GM18909 (cell line): ENCODE data around the gene ATP5F1C.

Experiments used
- ATAC-seq: cut with Tn5 transposase; IDR thresholded peaks from one replicate; pipeline ENCODE4 v1.9.1; 2021; ENCODE audit warnings: mild to moderate bottlenecking; ENCODE audit not compliant: unreplicated experiment, poor library complexity

The ATP5F1C gene

DNA sequence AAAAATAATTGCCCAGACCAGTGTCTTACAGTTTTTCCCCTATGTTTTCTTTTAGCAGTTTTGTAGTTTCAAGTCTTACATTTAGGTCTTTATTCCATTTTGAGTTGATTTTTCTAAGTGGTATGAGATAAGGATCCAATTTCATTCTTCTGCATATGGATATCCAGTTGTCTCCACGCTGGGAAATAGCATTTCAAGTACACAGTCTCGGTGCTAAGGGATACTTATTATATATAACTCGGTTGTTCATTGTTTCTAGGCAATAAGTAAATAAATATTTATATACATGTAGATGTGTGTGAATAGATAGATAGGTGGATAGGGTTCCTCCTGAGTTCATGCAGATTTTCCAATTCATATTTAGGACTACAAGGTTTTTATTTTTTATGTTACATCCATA is 46.3 kb downstream of the ATP5F1C start:
- no peak for ATAC-seq

- no peak for ATAC-seq
Observed at GRCh38 chr10:7836571-7836970, 48.6 kb downstream of the ATP5F1C start.

DNA sequence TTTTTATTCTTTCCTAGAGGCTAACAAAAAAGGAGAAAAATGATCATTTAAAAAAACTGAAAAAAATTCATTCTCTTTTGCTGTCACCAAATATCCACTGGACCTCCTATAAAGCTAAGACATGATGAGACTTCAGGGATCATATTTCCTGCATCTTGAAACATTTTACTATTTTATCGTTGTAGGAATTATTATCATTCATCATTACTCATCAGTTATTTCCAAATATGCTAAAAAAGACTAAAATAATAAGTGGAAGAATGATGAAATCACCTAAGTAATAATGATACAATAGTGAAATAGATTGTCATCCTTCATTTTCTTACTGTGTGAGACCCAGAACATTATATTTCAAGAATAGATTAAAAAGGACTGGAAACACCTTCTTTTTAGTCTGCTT is 58.6 kb downstream of the ATP5F1C start:
- ATAC-seq: no peak

DNA sequence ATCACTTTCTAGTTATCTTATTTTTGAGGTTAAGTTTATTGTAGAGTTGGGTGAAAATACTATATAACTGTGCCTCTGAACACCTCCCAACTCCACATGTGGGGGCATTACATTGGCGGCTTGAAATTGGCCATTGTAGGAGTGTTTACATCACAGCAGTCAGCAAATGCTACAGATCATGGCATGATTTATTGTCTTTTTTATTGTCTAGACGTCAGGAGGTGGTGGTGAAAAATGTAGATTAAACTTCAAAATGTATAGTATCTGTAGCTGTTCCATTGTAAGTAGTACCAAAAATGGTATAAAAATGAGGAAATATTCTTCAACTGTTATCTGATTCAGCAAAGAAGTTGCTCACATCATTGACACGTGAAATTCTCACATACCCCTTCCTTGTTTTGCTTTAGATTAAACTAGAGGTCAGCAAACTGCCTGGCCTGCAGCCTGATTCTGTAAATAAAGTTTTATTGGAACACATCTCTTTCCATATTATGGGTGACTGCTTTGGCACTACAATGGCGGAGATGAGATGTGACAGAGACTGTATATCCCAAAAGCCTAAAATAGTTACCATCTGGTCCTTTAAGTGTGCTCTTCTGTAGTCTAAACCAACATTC is 65.4 kb downstream of the ATP5F1C start:
- ATAC-seq: no peak

DNA sequence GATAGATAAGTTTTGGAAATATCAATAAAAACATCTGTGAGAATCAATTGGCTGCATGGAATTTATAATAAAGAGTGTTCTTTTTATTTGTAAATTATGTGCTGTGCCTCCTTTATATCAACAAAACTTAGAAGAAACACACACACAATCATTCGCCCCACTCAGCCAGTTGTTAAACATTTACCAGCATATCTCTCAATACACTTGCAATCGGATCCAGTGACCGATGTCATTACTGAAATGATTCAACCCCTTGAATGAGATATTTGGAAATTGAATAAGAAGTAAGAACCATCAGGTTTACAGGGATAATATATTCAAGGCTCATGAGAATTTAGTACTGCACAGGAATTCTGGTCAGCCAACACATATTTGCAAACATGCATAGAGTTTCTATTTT is 65.9 kb downstream of the ATP5F1C start:
- ATAC-seq: no peak

DNA sequence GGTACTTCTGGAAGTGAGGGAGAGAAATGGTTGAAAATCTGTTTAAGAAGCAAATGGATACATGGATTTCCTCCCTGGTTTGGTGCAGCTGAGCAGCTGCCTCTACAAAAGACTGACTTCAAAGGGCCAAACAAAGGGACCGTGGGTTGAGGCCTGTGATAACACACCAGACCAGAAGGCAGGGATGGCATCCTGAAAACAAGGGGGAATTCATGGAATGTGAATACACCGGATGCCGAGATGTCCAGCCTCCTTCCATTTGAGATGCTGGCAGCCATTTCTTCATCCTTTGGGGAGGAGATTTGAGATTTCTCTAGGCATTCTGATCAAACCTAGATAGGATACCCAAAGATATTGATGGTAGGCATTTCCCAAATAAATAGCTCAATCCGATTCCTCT is 67.2 kb downstream of the ATP5F1C start:
- no peak for ATAC-seq

- ATAC-seq: no peak
Observed at GRCh38 chr10:7856678-7857077, 68.7 kb downstream of the ATP5F1C start.

DNA sequence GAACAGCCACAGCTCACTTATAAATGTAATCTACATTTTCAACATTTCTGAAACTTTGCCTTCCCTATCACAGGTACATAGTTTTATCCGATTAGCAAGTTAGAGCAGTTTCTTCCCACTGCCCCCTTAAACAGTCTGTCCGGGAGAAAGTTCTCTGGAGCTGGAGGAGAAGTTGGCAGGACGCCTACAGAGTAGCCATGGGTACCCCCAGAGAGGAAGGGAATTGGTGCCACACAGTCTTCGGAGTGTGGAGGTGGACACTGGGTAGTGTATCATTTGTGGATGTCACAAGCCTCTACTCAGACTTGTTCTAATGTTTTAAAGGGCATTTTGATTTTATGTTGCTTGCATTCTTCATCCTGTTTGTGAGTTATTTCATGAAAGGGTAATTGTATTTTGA is 69.3 kb downstream of the ATP5F1C start:
- no peak for ATAC-seq
